ENCODE measurements around the gene PTGS1.
"Not testable (repeated sequence)": the region's sequence is repeated elsewhere in the genome, so short reads cannot be mapped to it uniquely, and the experiment has no call there.

PTGS1 gene

DNA sequence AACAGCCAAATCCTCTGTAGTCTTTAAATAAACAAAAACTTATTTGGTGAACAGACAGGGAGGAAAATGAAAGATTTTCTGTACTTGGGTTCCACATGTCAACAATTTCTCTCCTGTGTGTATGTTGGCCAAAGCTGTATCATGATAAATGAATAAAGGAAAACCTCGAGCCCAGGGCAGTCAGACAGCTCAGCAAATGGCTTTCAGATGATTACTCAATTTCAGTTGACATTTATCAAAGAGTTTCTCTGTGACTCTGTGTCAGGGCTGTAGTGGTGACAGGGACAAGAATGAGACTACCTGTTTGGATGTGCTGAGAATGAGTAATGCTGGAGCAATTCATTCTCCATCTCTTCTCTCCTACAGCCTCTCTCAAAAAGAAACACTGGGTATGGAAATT lies 45.7 kb upstream of the PTGS1 start:
- H3K27me3 ChIP-seq (ENCODE audit: insufficient read depth, low read length, poor library complexity, severe bottlenecking): no peaks in the 10 kb centered on the region
- no peak overlapping the region for H3K4me3 ChIP-seq (ENCODE audit: low read length, poor library complexity, severe bottlenecking)
- H3K9me3 ChIP-seq (ENCODE audit: insufficient read depth, low read depth, low read length): no peaks in the 10 kb centered on the region
- TF ChIP-seq CTCF (conservative IDR thresholded peaks at IDR 0.05; ENCODE audit: low read length) (no peak), EZH2phosphoT487 (IDR thresholded peaks at IDR 0.05; ENCODE audit: borderline replicate concordance) (no peak)
- H2AFZ ChIP-seq (ENCODE audit: low read length): no peak overlapping the region
- no peaks in the 10 kb centered on the region for H4K20me1 ChIP-seq (ENCODE audit: insufficient read depth, low read length, poor library complexity, severe bottlenecking)
- no peak overlapping the region for H3K9ac ChIP-seq (ENCODE audit: low read depth, low read length, poor library complexity, severe bottlenecking)
- H3K36me3 ChIP-seq (ENCODE audit: insufficient read depth, low read length): peaks cover 21% of the 10 kb centered on the region; the same call in 1 of the 2 replicates
- no peaks in the 10 kb centered on the region for H3K9me2 ChIP-seq (replicated peaks; ENCODE audit: low read depth, low read length)
- no peak overlapping the region for H3K4me2 ChIP-seq (ENCODE audit: low read depth, low read length, poor library complexity, severe bottlenecking)
- H3K4me1 ChIP-seq (ENCODE audit: insufficient read depth, low read length, poor library complexity, severe bottlenecking): peaks cover 2% of the 10 kb centered on the region
- no peaks in the 10 kb centered on the region for H3F3A ChIP-seq (ENCODE audit: low read depth)
- no peaks in the 10 kb centered on the region for H3K79me2 ChIP-seq (ENCODE audit: insufficient read depth, low read length)

- Histone ChIP-seq H3K4me2 (ENCODE audit: low read depth, low read length, poor library complexity, severe bottlenecking) (no peak overlapping the region), H3F3A (ENCODE audit: low read depth) (no peaks in the 10 kb centered on the region), H3K4me1 (ENCODE audit: insufficient read depth, low read length, poor library complexity, severe bottlenecking) (peaks cover 14% of the 10 kb centered on the region), H3K9me3 (ENCODE audit: insufficient read depth, low read depth, low read length) (no peaks in the 10 kb centered on the region), H3K27me3 (ENCODE audit: insufficient read depth, low read length, poor library complexity, severe bottlenecking) (no peaks in the 10 kb centered on the region), H3K4me3 (ENCODE audit: low read length, poor library complexity, severe bottlenecking) (no peak overlapping the region), H4K20me1 (ENCODE audit: insufficient read depth, low read length, poor library complexity, severe bottlenecking) (no peaks in the 10 kb centered on the region), H3K79me2 (ENCODE audit: insufficient read depth, low read length) (no peaks in the 10 kb centered on the region), H3K36me3 (ENCODE audit: insufficient read depth, low read length) (peaks cover 21% of the 10 kb centered on the region; the same call in 1 of the 2 replicates), H3K9ac (ENCODE audit: low read depth, low read length, poor library complexity, severe bottlenecking) (no peak overlapping the region), H2AFZ (ENCODE audit: low read length) (no peak overlapping the region), H3K9me2 (replicated peaks; ENCODE audit: low read depth, low read length) (no peaks in the 10 kb centered on the region)
- no peak for TF ChIP-seq EZH2phosphoT487 (IDR thresholded peaks at IDR 0.05; ENCODE audit: borderline replicate concordance)
- no peak for TF ChIP-seq CTCF (conservative IDR thresholded peaks at IDR 0.05; ENCODE audit: low read length)
Observed at GRCh38 chr9:122327175-122327574, 43.6 kb upstream of the PTGS1 start.

GRCh38 chr9:122329597-122329996 lies 41.2 kb upstream of the PTGS1 start:
- Histone ChIP-seq H3K4me1 (ENCODE audit: insufficient read depth, low read length, poor library complexity, severe bottlenecking) (peaks cover 22% of the 10 kb centered on the region), H2AFZ (ENCODE audit: low read length) (no peak overlapping the region), H3K9me2 (replicated peaks; ENCODE audit: low read depth, low read length) (no peaks in the 10 kb centered on the region), H3K79me2 (ENCODE audit: insufficient read depth, low read length) (no peaks in the 10 kb centered on the region), H3F3A (ENCODE audit: low read depth) (no peaks in the 10 kb centered on the region), H3K4me3 (ENCODE audit: low read length, poor library complexity, severe bottlenecking) (no peak overlapping the region), H3K27me3 (ENCODE audit: insufficient read depth, low read length, poor library complexity, severe bottlenecking) (no peaks in the 10 kb centered on the region), H3K9ac (ENCODE audit: low read depth, low read length, poor library complexity, severe bottlenecking) (no peak overlapping the region), H3K36me3 (ENCODE audit: insufficient read depth, low read length) (no peaks in the 10 kb centered on the region), H3K9me3 (ENCODE audit: insufficient read depth, low read depth, low read length) (no peaks in the 10 kb centered on the region), H4K20me1 (ENCODE audit: insufficient read depth, low read length, poor library complexity, severe bottlenecking) (no peaks in the 10 kb centered on the region), H3K4me2 (ENCODE audit: low read depth, low read length, poor library complexity, severe bottlenecking) (no peak overlapping the region)
- TF ChIP-seq EZH2phosphoT487 (IDR thresholded peaks at IDR 0.05; ENCODE audit: borderline replicate concordance): no peak
- no peak for TF ChIP-seq CTCF (conservative IDR thresholded peaks at IDR 0.05; ENCODE audit: low read length)

DNA sequence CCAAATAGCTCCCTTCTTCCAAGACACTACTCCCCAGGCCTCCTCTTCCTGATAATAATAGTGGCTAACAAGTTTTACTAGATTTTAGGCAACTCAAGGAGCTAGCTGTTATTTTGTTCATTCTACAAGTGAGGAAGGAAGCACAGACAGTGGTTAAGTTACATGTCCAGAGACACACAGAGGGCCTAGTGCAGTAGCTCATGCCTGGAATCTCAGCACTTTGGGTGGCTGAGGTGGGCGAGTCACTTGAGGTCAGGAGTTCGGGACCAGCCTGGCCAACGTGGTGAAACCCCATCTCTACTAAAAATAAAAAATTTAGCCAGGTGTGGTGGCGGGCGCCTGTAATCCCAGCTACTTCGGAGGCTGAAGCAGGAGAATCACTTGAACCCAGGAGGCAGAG lies 40.4 kb upstream of the PTGS1 start:
- not testable (repeated sequence) for H3K9ac ChIP-seq (ENCODE audit: low read depth, low read length, poor library complexity, severe bottlenecking); H3K79me2 ChIP-seq (ENCODE audit: insufficient read depth, low read length); H3K4me3 ChIP-seq (ENCODE audit: low read length, poor library complexity, severe bottlenecking); H2AFZ ChIP-seq (ENCODE audit: low read length); H4K20me1 ChIP-seq (ENCODE audit: insufficient read depth, low read length, poor library complexity, severe bottlenecking); H3K9me3 ChIP-seq (ENCODE audit: insufficient read depth, low read depth, low read length); H3K9me2 ChIP-seq (replicated peaks; ENCODE audit: low read depth, low read length); H3F3A ChIP-seq (ENCODE audit: low read depth); H3K36me3 ChIP-seq (ENCODE audit: insufficient read depth, low read length); H3K4me2 ChIP-seq (ENCODE audit: low read depth, low read length, poor library complexity, severe bottlenecking); H3K27me3 ChIP-seq (ENCODE audit: insufficient read depth, low read length, poor library complexity, severe bottlenecking)
- peaks cover 22% of the 10 kb centered on the region for H3K4me1 ChIP-seq (ENCODE audit: insufficient read depth, low read length, poor library complexity, severe bottlenecking)

Data from Loucy (cell line).